IMR-90 (cell line): ENCODE measurements around the gene CRAMP1. TPM values are rescaled to one million over a fixed set of nuclear protein-coding genes. Genes with fewer than 3 reads are reported as not detected.

Source experiments
- ATAC-seq: fragments of 200-7000 bp; cut with Tn5 transposase; 2 replicates; pipeline ENCODE4 v1.9.1; 2020; ENCODE audit warnings: low read depth, mild to moderate bottlenecking, moderate library complexity
- BruUV-seq: library from RNA; stranded (reverse); fragments of 400-500 nt; replicated peaks from 2 replicates; lab custom pipeline; 2021; lab: Mats Ljungman, UMichigan
- CTCF ChIA-PET: fragments of 300-600 bp; formaldehyde crosslinking; extraction: SDS; loops from one replicate; lab custom pipeline; 2021; ENCODE audit warnings: antibody characterized with exemption; lab: Yijun Ruan, JAX
- POLR2A ChIA-PET: fragments of 300-600 bp; sonication (Branson Sonifier 250); formaldehyde crosslinking; loops from one replicate; lab custom pipeline; 2022; ENCODE audit warnings: antibody characterized with exemption; ENCODE audit not compliant: unreplicated experiment; lab: Charles Lee
- DNase-seq: peaks from one replicate; pipeline ENCODE4 v3.0.0; 2013
- H2AFZ ChIP-seq: replicated peaks from 2 replicates; pipeline ENCODE3; 2013; ENCODE audit warnings: low read length, mild to moderate bottlenecking; ENCODE audit not compliant: poor library complexity
- H2AK5ac ChIP-seq: 2 replicates; pipeline ENCODE4 v1.6.1; 2013; ENCODE audit warnings: low read depth, low read length, inconsistent platforms
- H2AK9ac ChIP-seq: replicated peaks from 2 replicates; pipeline ENCODE3; 2013; ENCODE audit warnings: mild to moderate bottlenecking, low read depth, low read length, moderate library complexity; ENCODE audit not compliant: poor library complexity
- H2BK120ac ChIP-seq: 2 replicates; pipeline ENCODE4 v1.6.1; 2013; ENCODE audit warnings: low read depth, low read length, inconsistent platforms
- H2BK15ac ChIP-seq: 3 replicates; pipeline ENCODE4 v1.6.1; 2013; ENCODE audit warnings: low read depth, low read length, inconsistent platforms
- H2BK20ac ChIP-seq: 2 replicates; pipeline ENCODE4 v1.6.1; 2013; ENCODE audit warnings: low read depth, mild to moderate bottlenecking, inconsistent platforms, low read length, moderate library complexity
- H2BK5ac ChIP-seq: 2 replicates; pipeline ENCODE4 v1.6.1; 2013; ENCODE audit warnings: mild to moderate bottlenecking, low read depth, low read length, inconsistent platforms; ENCODE audit not compliant: poor library complexity, severe bottlenecking
- H3K14ac ChIP-seq: replicated peaks from 2 replicates; pipeline ENCODE4 v1.6.1; 2013; ENCODE audit warnings: low read depth, low read length, inconsistent platforms
- H3K18ac ChIP-seq: 2 replicates; pipeline ENCODE4 v1.6.1; 2013; ENCODE audit warnings: low read depth, low read length, control low read depth
- H3K23ac ChIP-seq: 2 replicates; pipeline ENCODE4 v1.6.1; 2013; ENCODE audit warnings: low read depth, low read length, inconsistent platforms
- H3K27ac ChIP-seq: 2 replicates; pipeline ENCODE4 v1.5.1; 2013; ENCODE audit warnings: mild to moderate bottlenecking, control low read depth, low read length; ENCODE audit not compliant: insufficient read depth
- H3K27me3 ChIP-seq: 2 replicates; pipeline ENCODE4 v1.6.1; 2013; ENCODE audit warnings: low read length; ENCODE audit not compliant: control insufficient read depth, insufficient read depth
- H3K36me3 ChIP-seq: 2 replicates; pipeline ENCODE4 v1.6.1; 2013; ENCODE audit warnings: low read length, mixed read lengths; ENCODE audit not compliant: control insufficient read depth, insufficient read depth
- H3K4ac ChIP-seq: 2 replicates; pipeline ENCODE4 v1.6.1; 2013; ENCODE audit warnings: low read depth, low read length, inconsistent platforms
- H3K4me1 ChIP-seq: 2 replicates; pipeline ENCODE4 v1.6.1; 2013; ENCODE audit warnings: low read length, mixed read lengths; ENCODE audit not compliant: control insufficient read depth, insufficient read depth
- H3K4me2 ChIP-seq: 2 replicates; pipeline ENCODE4 v1.6.1; 2013; ENCODE audit warnings: low read depth, mild to moderate bottlenecking, control low read depth, low read length, moderate library complexity
- H3K4me3 ChIP-seq: 2 replicates; pipeline ENCODE4 v1.5.1; 2013; ENCODE audit warnings: low read depth, mild to moderate bottlenecking, control low read depth, low read length, moderate library complexity; ENCODE audit not compliant: insufficient read depth
- H3K56ac ChIP-seq: 2 replicates; pipeline ENCODE4 v1.6.1; 2013; ENCODE audit warnings: low read length, inconsistent platforms; ENCODE audit not compliant: insufficient read depth; ENCODE audit errors: extremely low read depth
- H3K79me1 ChIP-seq, 2 experiments: 2 replicates each; pipeline ENCODE4 v1.6.1; 2013; ENCODE audit warnings: low read length in 2 of 2, inconsistent platforms in 1 of 2, low read depth in 1 of 2
- H3K9ac ChIP-seq: 2 replicates; pipeline ENCODE4 v1.6.1; 2013; ENCODE audit warnings: low read depth, low read length, control low read depth
- H3K9me1 ChIP-seq: 2 replicates; pipeline ENCODE4 v1.6.1; 2013; ENCODE audit warnings: low read length, inconsistent platforms; ENCODE audit not compliant: insufficient read depth
- H3K9me3 ChIP-seq: 2 replicates; pipeline ENCODE4 v1.6.1; 2013; ENCODE audit warnings: low read length; ENCODE audit not compliant: control insufficient read depth, insufficient read depth
- H4K20me1 ChIP-seq: 2 replicates; pipeline ENCODE4 v1.6.1; 2013; ENCODE audit warnings: low read length, inconsistent platforms; ENCODE audit not compliant: insufficient read depth
- H4K5ac ChIP-seq: 2 replicates; pipeline ENCODE4 v1.6.1; 2013; ENCODE audit warnings: mild to moderate bottlenecking, low read depth, low read length, control low read depth
- H4K8ac ChIP-seq, 2 experiments: 2 replicates each; pipeline ENCODE4 v1.6.1; 2013; ENCODE audit warnings: low read depth in 2 of 2, low read length in 2 of 2, control low read depth in 1 of 2, inconsistent platforms in 1 of 2
- H4K91ac ChIP-seq: 2 replicates; pipeline ENCODE4 v1.6.1; 2013; ENCODE audit warnings: low read depth, low read length, inconsistent platforms; ENCODE audit not compliant: insufficient read depth
- BHLHE40 ChIP-seq: fragments of 150-350 bp; IDR thresholded peaks from 2 replicates; pipeline ENCODE4 v1.6.1; 2016; ENCODE audit warnings: mild to moderate bottlenecking, low read depth, low read length
- CEBPB ChIP-seq: IDR thresholded peaks from 2 replicates; pipeline ENCODE4 v1.6.1; 2012; ENCODE audit warnings: low read depth, low read length, improper control_type of control experiment
- CHD1 ChIP-seq: IDR thresholded peaks from 2 replicates; pipeline ENCODE4 v1.6.1; 2012; ENCODE audit warnings: low read depth, low read length, improper control_type of control experiment
- FOS ChIP-seq: fragments of 150-350 bp; IDR thresholded peaks from 2 replicates; pipeline ENCODE4 v1.6.1; 2016; ENCODE audit warnings: low read depth, low read length
- MAFK ChIP-seq: IDR thresholded peaks from 2 replicates; pipeline ENCODE4 v1.6.1; 2012; ENCODE audit warnings: low read depth, low read length, improper control_type of control experiment
- MAZ ChIP-seq: IDR thresholded peaks from 2 replicates; pipeline ENCODE4 v1.6.1; 2012; ENCODE audit warnings: low read depth, mild to moderate bottlenecking, low read length, improper control_type of control experiment, moderate library complexity, borderline replicate concordance
- MXI1 ChIP-seq: IDR thresholded peaks from 2 replicates; pipeline ENCODE4 v1.6.1; 2012; ENCODE audit warnings: low read depth, mild to moderate bottlenecking, low read length, moderate library complexity, borderline replicate concordance
- NFE2L2 ChIP-seq: fragments of 150-350 bp; IDR thresholded peaks from 2 replicates; pipeline ENCODE4 v1.6.1; 2016; ENCODE audit warnings: low read depth, mild to moderate bottlenecking, low read length
- POLR2A ChIP-seq: IDR thresholded peaks from 2 replicates; pipeline ENCODE4 v1.6.1; 2012; ENCODE audit warnings: mild to moderate bottlenecking, low read depth, low read length
- RAD21 ChIP-seq: IDR thresholded peaks from 2 replicates; pipeline ENCODE4 v1.6.1; 2012; ENCODE audit warnings: low read length, improper control_type of control experiment
- RCOR1 ChIP-seq: IDR thresholded peaks from 2 replicates; pipeline ENCODE4 v1.6.1; 2012; ENCODE audit warnings: mild to moderate bottlenecking, low read length, improper control_type of control experiment; ENCODE audit not compliant: insufficient replicate concordance
- RFX5 ChIP-seq: IDR thresholded peaks from 2 replicates; pipeline ENCODE4 v1.8.0; 2012; ENCODE audit warnings: low read depth, mild to moderate bottlenecking, low read length, moderate library complexity
- SMC3 ChIP-seq: fragments of 150-350 bp; IDR thresholded peaks from 2 replicates; pipeline ENCODE4 v1.6.1; 2016; ENCODE audit warnings: low read depth, mild to moderate bottlenecking, antibody characterized with exemption, low read length, moderate library complexity
- WGBS, 2 experiments: methylation state at CpG; one replicate each; pipeline versions ENCODE4 v1.1.5 to v1.1.7; 2013; ENCODE audit warnings: missing lambda C conversion rate in 2 of 2; ENCODE audit not compliant: insufficient read length in 1 of 2; ENCODE audit errors: extremely low coverage in 2 of 2; 5-methylcytosine and 5-hydroxymethylcytosine counted together
- dilution Hi-C: fragments of 300-500 bp; cut with HindIII; formaldehyde crosslinking; loops from one replicate; pipeline ENCODE4 v1.14.3; 2018; ENCODE audit warnings: low sequenced_read_pairs; ENCODE audit not compliant: unreplicated experiment
- in situ Hi-C: fragments of 300-500 bp; cut with MboI; formaldehyde crosslinking; loops from 3 replicates; pipeline ENCODE4 v1.14.3; 2019; ENCODE audit warnings: low sequenced_read_pairs, inconsistent platforms, mixed read lengths
- intact Hi-C: fragments of 100-400 bp; cut with micrococcal nuclease; formaldehyde crosslinking; loops from 2 replicates; pipeline ENCODE4 v1.10.0; 2022
- polyA plus RNA-seq, 3 experiments: library from polyadenylated mRNA; depleted of rRNA; stranded (reverse); fragments of >200 nt; gene quantifications; 2 replicates each; pipeline ENCODE4 v1.2.3, GENCODE V29; 2012; ENCODE audit warnings: low replicate concordance in 1 of 3
- total RNA-seq: library from RNA; depleted of rRNA; stranded (reverse); fragments of >200 nt; gene quantifications from 2 replicates; pipeline ENCODE4 v1.2.3, GENCODE V29; 2012
- TF ChIP-seq, protein P1 (sequence below): fragments of 150-350 bp; IDR thresholded peaks from 2 replicates; pipeline ENCODE4 v1.6.1; 2016; ENCODE audit warnings: low read depth, mild to moderate bottlenecking, low read length, moderate library complexity, borderline replicate concordance
- TF ChIP-seq, protein P2 (sequence below): conservative IDR thresholded peaks from 2 replicates; pipeline ENCODE4 v1.5.1; 2012; ENCODE audit warnings: mild to moderate bottlenecking, low read depth, low read length, improper control_type of control experiment
- TF ChIP-seq, protein P3 (sequence below): fragments of 150-350 bp; IDR thresholded peaks from 2 replicates; pipeline ENCODE4 v1.6.1; 2017; ENCODE audit warnings: mild to moderate bottlenecking, antibody characterized with exemption, low read length, low read depth

CRAMP1 gene
- total and polyA plus RNA-seq, 2 of the 4 experiments (the other 2 are of a cell fraction): 3.2 to 12.0 TPM

DNA sequence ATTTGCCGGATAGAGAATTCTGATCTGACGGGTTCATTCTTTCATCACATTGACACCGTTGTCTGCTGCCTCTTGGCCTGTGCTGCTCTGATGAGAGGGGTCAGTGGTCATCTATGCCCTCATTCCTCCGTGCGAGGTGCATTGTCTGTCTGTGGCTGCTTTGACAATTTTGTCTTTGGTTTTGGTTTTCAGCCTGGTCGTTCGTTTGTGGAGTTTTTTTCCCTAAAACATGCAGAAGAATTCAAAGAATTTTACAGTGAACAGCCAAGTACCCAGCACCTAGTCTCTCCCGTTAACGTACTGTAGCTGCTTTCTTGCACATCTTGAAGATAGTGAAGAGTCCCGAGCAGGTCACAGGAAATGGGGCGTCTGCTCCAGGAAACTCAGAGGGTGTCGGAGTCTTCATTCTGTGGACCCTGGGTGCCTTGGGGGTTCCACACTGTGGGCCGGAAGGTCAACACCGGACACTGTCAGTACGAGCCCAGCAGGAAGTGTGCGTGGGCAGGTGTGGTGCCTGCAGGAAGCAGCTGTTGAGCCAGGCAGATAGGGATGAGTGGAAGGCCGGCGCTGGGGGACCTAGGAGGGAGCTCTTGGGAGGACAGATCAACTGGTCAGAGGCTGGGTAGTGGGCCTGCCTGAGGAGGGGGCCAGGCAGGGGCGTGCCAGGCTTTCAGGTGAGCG, 28.2 kb downstream of the CRAMP1 start:
- Histone ChIP-seq H3K14ac (no peak overlapping the region), H3K18ac (no peak overlapping the region), H3K27ac (no peak overlapping the region), H3K4me3 (no peak overlapping the region), H2AFZ (no peak overlapping the region), H2BK120ac (no peak overlapping the region), H4K91ac (no peak overlapping the region), H3K9ac (no peak overlapping the region), H3K56ac (no peak overlapping the region), H3K4me1 (no peaks in the 10 kb centered on the region), H2AK5ac (no peak overlapping the region), H4K8ac (no peak overlapping the region), H3K36me3 (peaks cover 75% of the 10 kb centered on the region), H3K79me1 (peaks cover 18 to 40% of the 10 kb centered on the region in 2 experiments), H3K4ac (no peak overlapping the region), H4K5ac (no peak overlapping the region), H2AK9ac (no peak overlapping the region), H3K9me3 (no peaks in the 10 kb centered on the region), H3K27me3 (no peaks in the 10 kb centered on the region), H4K20me1 (peaks cover 32% of the 10 kb centered on the region), H3K23ac (no peak overlapping the region), H3K9me1 (peaks cover 5% of the 10 kb centered on the region), H2BK15ac (no peak overlapping the region), H3K4me2 (no peak overlapping the region), H2BK20ac (no peak overlapping the region), H2BK5ac (no peak overlapping the region)
- intact Hi-C loops: no loop called here
- DNase-seq (no peak), ATAC-seq (no peak)
- ChIA-PET POLR2A (no interaction called here), CTCF (no interaction called here)
- in situ Hi-C loops: no loop called here
- no TSS peak for BruUV-seq
- 92% methylated on average over 11 of the region's 20 CpGs; no CpG with 5 or more reads in 1 of the 2 experiments for WGBS, 2 experiments
- no peak for TF ChIP-seq RCOR1
- TF ChIP-seq CHD1: no peak
- TF ChIP-seq BHLHE40: no peak
- TF ChIP-seq RFX5: no peak
- TF ChIP-seq POLR2A: no peak
- TF ChIP-seq, protein P1, sequence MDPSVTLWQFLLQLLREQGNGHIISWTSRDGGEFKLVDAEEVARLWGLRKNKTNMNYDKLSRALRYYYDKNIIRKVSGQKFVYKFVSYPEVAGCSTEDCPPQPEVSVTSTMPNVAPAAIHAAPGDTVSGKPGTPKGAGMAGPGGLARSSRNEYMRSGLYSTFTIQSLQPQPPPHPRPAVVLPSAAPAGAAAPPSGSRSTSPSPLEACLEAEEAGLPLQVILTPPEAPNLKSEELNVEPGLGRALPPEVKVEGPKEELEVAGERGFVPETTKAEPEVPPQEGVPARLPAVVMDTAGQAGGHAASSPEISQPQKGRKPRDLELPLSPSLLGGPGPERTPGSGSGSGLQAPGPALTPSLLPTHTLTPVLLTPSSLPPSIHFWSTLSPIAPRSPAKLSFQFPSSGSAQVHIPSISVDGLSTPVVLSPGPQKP: no peak
- TF ChIP-seq, protein P2, sequence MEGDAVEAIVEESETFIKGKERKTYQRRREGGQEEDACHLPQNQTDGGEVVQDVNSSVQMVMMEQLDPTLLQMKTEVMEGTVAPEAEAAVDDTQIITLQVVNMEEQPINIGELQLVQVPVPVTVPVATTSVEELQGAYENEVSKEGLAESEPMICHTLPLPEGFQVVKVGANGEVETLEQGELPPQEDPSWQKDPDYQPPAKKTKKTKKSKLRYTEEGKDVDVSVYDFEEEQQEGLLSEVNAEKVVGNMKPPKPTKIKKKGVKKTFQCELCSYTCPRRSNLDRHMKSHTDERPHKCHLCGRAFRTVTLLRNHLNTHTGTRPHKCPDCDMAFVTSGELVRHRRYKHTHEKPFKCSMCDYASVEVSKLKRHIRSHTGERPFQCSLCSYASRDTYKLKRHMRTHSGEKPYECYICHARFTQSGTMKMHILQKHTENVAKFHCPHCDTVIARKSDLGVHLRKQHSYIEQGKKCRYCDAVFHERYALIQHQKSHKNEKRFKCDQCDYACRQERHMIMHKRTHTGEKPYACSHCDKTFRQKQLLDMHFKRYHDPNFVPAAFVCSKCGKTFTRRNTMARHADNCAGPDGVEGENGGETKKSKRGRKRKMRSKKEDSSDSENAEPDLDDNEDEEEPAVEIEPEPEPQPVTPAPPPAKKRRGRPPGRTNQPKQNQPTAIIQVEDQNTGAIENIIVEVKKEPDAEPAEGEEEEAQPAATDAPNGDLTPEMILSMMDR: no peak
- no peak for TF ChIP-seq MAZ
- no peak for TF ChIP-seq SMC3
- TF ChIP-seq CEBPB: no peak
- TF ChIP-seq, protein P3, sequence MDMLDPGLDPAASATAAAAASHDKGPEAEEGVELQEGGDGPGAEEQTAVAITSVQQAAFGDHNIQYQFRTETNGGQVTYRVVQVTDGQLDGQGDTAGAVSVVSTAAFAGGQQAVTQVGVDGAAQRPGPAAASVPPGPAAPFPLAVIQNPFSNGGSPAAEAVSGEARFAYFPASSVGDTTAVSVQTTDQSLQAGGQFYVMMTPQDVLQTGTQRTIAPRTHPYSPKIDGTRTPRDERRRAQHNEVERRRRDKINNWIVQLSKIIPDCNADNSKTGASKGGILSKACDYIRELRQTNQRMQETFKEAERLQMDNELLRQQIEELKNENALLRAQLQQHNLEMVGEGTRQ: no peak
- no peak for TF ChIP-seq RAD21
- TF ChIP-seq MXI1: no peak
- TF ChIP-seq MAFK: no peak
- no peak for TF ChIP-seq NFE2L2
- no peak for TF ChIP-seq FOS
- dilution Hi-C loops: no loop called here
